ENCODE data around the gene SERINC5. TPM values are rescaled to one million over a fixed set of nuclear protein-coding genes. Genes with fewer than 3 reads are reported as not detected.
"Not testable (repeated sequence)": the region's sequence is repeated elsewhere in the genome, so short reads cannot be mapped to it uniquely, and the experiment has no call there.

The SERINC5 gene
- total RNA-seq, 2 donors from 2014 or later, result 147 to 152 TPM

DNA sequence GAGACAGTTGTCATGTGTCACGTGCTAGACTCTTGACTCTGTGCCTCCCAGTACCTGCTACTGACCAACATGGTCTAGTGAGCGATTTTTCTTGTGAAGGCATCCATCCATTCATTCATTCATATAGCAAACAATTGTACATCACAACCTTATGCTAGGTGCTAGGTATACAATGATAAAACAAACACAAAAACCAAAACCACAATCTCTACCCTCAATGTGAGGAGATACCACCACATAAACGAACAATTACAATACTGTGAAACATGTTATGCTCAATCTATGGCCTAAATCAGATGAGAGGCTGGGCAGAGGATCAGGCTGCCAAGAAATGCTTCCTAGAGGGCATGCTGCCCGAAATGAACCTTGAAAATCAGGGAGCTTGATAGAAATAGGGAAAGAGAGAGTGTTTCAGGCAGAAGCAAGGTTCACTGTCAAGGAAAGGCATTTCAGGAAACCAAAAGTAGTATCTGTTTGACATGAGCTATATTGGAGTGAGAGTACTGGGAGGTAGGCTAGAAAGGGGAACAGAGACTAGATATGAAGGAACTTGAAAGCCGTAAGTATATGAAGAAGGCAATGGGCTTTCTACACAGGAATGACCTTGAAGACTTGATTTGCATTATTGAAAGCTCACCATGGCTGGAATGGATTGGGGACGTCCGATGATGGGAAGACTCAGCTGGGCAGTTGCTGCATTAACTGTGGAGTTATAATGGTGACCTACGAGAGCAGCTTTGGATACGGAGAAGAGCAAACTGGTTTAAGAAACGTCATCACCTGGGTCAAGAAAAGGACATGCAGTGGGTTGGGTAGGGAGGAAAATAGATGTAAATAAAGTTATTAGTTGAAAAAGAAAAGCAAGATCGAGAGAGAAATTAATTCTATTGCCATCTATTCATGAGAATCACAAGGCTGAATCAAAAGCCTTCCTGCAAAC lies 130.6 kb downstream of the SERINC5 start:
- intact Hi-C loops (cut with DNase I, micrococcal nuclease), result no loop called here
- ATAC-seq (no peak), DNase-seq (no peak)

- intact Hi-C loops (cut with DNase I, micrococcal nuclease), result no loop called here
- ATAC-seq (no peak), DNase-seq (no peak)
Observed at GRCh38 chr5:80124121-80124918, 131.5 kb downstream of the SERINC5 start.

GRCh38 chr5:80122579-80122978 lies 133.3 kb downstream of the SERINC5 start:
- ATAC-seq (no peak), DNase-seq (no peak)
- intact Hi-C loops (cut with DNase I, micrococcal nuclease), result no loop called here

DNA sequence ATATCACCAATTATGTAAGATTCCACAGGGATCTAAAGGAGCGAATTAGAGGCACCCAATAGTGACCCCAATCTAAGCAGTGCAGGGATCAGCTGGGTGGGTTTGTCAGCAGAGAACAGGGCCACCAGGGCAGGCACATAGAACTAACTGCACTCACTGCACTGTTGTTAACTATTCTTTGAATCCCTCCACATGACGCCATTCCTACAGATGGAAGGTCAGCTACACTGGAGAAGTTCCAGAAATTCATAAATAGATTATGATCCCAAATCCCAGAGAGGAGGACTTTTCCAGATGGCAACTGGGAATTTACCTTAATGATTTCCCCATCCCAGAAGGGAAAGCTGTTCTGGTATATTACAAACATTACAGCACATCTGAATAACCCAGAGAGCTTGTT lies 136.5 kb downstream of the SERINC5 start:
- no peak for DNase-seq
- intact Hi-C loops (cut with DNase I, micrococcal nuclease), result no loop called here
- ATAC-seq, result no peak

GRCh38 chr5:80117446-80117845 lies 138.4 kb downstream of the SERINC5 start:
- intact Hi-C loops (cut with DNase I, micrococcal nuclease), result no loop called here
- ATAC-seq, result no peak
- DNase-seq, result no peak

- DNase-seq, result no peak
- no peak for ATAC-seq
- intact Hi-C loops (cut with DNase I, micrococcal nuclease), result no loop called here
Observed at GRCh38 chr5:80116465-80116864, 139.4 kb downstream of the SERINC5 start.

DNA sequence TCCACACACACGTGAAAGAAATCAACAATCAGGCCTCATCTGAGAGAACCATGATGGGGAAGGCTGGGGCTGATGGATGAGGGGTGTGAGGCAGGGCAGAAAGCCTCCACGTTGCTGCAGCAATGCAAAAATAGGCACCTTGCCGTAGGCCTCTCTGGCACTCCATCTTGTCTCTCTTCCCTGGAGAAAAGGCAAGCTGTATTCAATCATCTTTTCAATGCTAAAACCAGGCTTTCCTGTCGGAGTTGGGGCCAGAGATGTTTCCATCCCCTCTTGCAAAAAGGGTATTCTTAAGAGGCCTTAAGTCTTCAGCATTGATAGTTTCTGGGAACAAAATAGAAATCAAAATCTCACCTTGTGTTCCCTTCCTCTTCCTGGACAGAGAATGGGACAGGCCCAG lies 139.8 kb downstream of the SERINC5 start:
- ATAC-seq, result no peak
- intact Hi-C loops (cut with DNase I, micrococcal nuclease), result no loop called here
- no peak for DNase-seq

DNA sequence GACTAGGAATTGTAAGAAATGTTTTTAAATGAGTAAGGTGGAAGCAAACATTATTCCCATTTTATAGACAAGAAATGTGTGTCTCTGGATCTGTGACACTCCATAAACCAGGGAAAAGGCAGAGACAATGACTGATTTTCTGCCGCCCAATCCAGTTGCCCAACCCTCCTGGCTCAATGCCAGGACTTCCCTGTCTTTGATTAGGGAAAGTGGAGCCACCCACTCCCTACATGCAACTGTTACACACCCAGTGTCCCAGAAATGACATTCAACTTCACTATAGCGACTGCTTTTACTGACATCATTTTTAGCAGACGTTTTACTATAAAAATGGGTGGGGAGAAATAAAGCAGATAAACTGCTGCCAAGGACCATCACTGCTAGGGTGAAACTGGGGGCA lies 141.0 kb downstream of the SERINC5 start:
- intact Hi-C loops (cut with DNase I, micrococcal nuclease), result no loop called here
- ATAC-seq, result peak; percentile 93
- peak; percentile 83 to 87 for DNase-seq

GRCh38 chr5:80111376-80111990 lies 144.4 kb downstream of the SERINC5 start:
- intact Hi-C loops (cut with DNase I, micrococcal nuclease); DNase-seq; ATAC-seq: not testable (repeated sequence)

DNA sequence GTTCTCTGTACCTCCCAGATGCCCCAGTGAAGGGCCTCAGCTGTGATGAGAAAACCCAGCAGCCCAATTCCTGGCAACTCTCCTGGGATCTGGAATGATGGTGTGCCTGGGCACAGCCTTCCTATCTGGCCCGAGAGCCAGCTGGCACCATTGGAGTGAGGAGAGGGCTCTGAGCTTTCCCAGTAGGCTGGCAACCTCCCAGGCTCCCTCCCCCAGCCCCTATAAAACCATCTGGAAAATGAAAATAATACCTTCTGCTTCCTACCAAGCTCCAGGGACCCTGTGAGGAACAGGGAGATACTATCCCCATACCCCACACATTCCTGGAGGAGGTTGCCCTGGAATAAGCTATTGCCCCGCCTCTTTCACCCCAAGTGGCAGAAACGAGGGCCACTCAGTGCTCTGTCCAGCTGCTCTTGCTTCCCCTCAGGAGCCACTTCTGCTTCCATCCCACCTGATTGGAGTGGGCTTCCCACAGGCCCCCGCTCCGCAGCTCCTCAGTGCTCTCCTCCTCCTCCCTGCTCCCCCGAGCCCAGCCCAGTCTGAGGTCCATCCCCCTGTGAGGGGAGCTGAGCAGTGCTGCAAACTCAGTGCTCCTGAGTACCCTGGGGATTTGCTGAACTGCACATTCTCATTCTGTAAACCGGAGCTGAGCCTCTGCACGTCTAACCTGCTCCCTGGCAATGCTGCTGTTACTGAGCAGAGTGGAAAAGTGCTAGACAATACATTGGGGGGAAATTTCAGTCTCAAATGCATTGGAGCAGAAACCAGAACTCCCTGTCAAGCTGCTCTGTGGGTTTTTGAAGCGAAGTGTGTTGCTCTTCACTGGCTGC lies 146.0 kb downstream of the SERINC5 start:
- peak; percentile 23 to 53 for DNase-seq
- intact Hi-C loops (cut with DNase I, micrococcal nuclease), result no loop called here
- no peak for ATAC-seq

DNA sequence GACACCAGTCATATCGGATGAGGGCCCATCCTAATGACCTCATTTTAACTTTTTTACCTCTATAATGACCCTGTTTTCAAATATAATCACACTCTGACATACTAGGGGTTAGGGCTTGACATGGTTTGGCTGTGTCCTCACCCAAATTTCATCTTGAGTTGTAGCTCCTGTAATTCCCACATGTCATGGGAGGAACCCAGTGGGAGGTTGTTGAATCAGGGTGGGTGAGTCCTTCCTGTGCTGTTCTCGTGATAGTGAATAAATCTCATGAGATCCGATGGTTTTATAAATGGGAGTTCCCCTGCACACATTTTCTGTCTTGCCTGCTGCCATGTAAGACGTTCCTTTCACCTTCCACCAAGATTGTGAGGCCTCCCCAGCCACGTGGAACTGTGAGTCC lies 148.9 kb downstream of the SERINC5 start:
- intact Hi-C loops (cut with DNase I, micrococcal nuclease), result no loop called here

GRCh38 chr5:80105698-80106439 lies 150.0 kb downstream of the SERINC5 start:
- intact Hi-C loops (cut with DNase I, micrococcal nuclease), result no loop called here
- DNase-seq, result no peak
- ATAC-seq, result no peak

More for the DNA sequence above, 148.9 kb downstream of the SERINC5 start:
- ATAC-seq (no peak), DNase-seq (no peak)

DNA sequence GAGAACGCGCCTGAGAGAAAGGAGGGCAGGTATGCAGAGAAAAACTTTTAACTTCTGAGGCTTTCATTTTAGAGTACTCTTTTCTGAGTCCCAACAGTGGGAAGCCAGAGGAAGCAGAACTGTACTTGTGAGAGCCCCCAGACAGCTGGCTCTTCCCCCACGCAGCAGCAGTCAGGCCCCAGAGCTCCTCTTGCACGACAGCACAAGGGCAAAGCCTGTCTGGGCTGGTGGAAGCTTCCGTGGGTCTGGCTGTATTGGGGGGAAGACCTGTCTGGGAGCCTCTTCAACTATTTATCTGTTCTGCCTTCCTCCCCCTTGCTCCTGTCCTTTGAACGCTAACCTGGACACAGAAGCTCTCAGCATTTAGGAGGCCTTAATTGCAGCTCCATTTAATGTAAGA lies 152.5 kb downstream of the SERINC5 start:
- DNase-seq (no peak), ATAC-seq (no peak)
- intact Hi-C loops (cut with DNase I, micrococcal nuclease), result no loop called here

DNA sequence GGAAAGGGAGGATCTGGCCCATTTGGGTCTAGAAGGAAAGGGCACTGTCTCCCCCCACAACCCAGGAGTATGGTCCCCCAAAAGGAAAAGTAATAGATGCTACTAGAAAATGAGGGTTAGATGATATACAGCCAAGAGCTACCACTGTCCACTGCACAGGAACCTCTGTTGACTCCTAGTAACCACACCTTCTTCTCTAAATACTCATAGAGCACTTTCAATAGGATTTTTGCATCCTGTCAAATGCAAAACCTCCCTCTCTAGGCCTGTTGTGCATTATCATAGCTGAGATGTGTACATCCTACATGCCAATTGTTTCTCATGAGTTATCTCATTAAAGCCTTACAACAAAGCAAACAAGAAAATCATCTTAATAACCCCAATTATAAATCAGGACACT lies 153.9 kb downstream of the SERINC5 start:
- intact Hi-C loops (cut with DNase I, micrococcal nuclease), result no loop called here
- DNase-seq (no peak), ATAC-seq (no peak)

GRCh38 chr5:80097451-80097850 lies 158.4 kb downstream of the SERINC5 start:
- DNase-seq (no peak), ATAC-seq (no peak)
- intact Hi-C loops (cut with DNase I, micrococcal nuclease), result no loop called here

DNA sequence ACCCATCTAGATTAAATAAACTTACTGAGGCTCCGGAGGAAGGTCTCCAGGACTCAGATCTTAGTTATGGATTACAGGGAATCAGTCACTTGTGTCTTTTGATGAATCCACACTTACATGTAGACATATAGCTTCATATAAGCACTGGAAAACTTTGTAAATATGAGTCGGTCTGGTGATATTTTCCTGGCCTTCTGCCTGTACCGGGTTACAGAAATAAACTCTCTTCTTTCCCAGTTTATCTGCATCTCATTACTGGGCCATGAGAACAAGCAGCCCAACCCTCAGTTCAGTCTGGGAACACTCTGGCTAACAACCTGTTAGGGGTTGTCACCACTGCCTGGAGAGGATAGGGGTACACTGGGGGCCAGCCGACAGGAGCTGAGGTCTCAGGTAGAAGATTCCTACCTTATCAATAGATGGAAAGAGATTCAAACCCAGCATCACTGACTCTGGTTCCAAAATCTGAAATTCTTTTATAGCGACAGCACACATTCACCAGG lies 161.6 kb downstream of the SERINC5 start:
- intact Hi-C loops (cut with DNase I, micrococcal nuclease), result no loop called here
- DNase-seq, result no peak
- ATAC-seq, result no peak

- no peak for DNase-seq
- intact Hi-C loops (cut with DNase I, micrococcal nuclease), result loop anchor here in 1 of 2 donors (2.0 kb wide), 1 partner anchor 213 kb away; no protein-coding TSS in a partner anchor
- no peak for ATAC-seq
Observed at GRCh38 chr5:80093796-80094195, 162.1 kb downstream of the SERINC5 start.

Measured in left colon (tissue), 2 donors.